Adrenal gland (tissue), 19 donors: Measurements from ENCODE around the gene PKDCC. TPM values are rescaled to one million over a fixed set of nuclear protein-coding genes. Genes with fewer than 3 reads are reported as not detected.

Experiments used
- DNase-seq, 7 donors: peaks; one replicate each; pipeline ENCODE4 v3.0.0-alpha.2; 2019 to 2020
- H3K27ac ChIP-seq, 5 donors: fragments of 200-600 bp; sonication (generic) in 4 of 5; 1 replicate in 3 of 5; 2 replicates in 2 of 5; pipeline versions ENCODE4 v1.5.1 to v1.8.0; 2016 to 2020; ENCODE audit warnings: mild to moderate bottlenecking in 1 of 5
- H3K27me3 ChIP-seq: fragments of 200-600 bp; 2 replicates; pipeline ENCODE4 v1.8.0; 2021
- H3K36me3 ChIP-seq, 2 donors: fragments of 200-600 bp; replicated peaks in 1 of 2; 1 replicate in 1 of 2; 2 replicates in 1 of 2; pipeline versions ENCODE4 v1.5.1 to v1.8.0; 2018 to 2022
- H3K4me1 ChIP-seq, 2 donors: fragments of 200-600 bp; replicated peaks in 1 of 2; 1 replicate in 1 of 2; 2 replicates in 1 of 2; pipeline versions ENCODE4 v1.5.1 to v1.8.0; 2018 to 2021
- H3K4me3 ChIP-seq, 4 donors: fragments of 200-600 bp; sonication (generic) in 3 of 4; one replicate each; pipeline ENCODE4 v1.5.1; 2016 to 2018
- H3K9me3 ChIP-seq, 3 donors: fragments of 200-600 bp; sonication (generic) in 1 of 3; replicated peaks in 1 of 3; 1 replicate in 2 of 3; 2 replicates in 1 of 3; pipeline versions ENCODE4 v1.5.1 to v1.8.0; 2016 to 2021
- POLR2A ChIP-seq, 2 donors: fragments of 450-650 bp; IDR thresholded peaks; one replicate each; pipeline ENCODE4 v1.6.1; 2017; ENCODE audit warnings: antibody characterized with exemption in 2 of 2, mild to moderate bottlenecking in 2 of 2, moderate library complexity in 1 of 2
- WGBS, 4 donors: extraction: QIAGEN DNeasy Blood & Tissue Kit in 2 of 4; methylation state at CpG; one replicate each; pipeline versions ENCODE4 v1.1.5 to v1.1.7; 2013 to 2017; 5-methylcytosine and 5-hydroxymethylcytosine counted together
- intact Hi-C, 2 donors: fragments of 100-400 bp; cut with DNase I; formaldehyde crosslinking; loops; one replicate each; pipeline versions ENCODE4 v1.14.1 to v1.15.0; 2022 to 2023
- long read RNA-seq, 10 donors: library from polyadenylated mRNA in 3 of 10; unstranded in 2 of 10; stranded (forward) in 1 of 10; transcript quantifications; one replicate each; pipeline ENCODE4 v2.0.0 and lab custom pipeline, GENCODE V29; 2021 to 2026
- polyA plus RNA-seq, 3 donors: library from polyadenylated mRNA; stranded (reverse); fragments of 200-250 nt in 2 of 3; fragments of 350-450 nt in 1 of 3; fragmentation: Illumina TruSeq in 1 of 3; extraction: RNeasy Lipid Tissue Mini Kit (QIAGEN cat#74804) in 1 of 3; gene quantifications; one replicate each; pipeline ENCODE4 v1.2.3, GENCODE V29; 2013 to 2014
- total RNA-seq, 9 donors: library from RNA; depleted of rRNA in 4 of 9; stranded (reverse); fragments of >200 nt in 4 of 9; fragments of 120-200 nt in 1 of 9; fragmentation: NEBNext Ultra II Directional in 1 of 9; extraction: Animal tissue kit (Norgen Biotek cat#: 25700) in 1 of 9; gene quantifications; one replicate each; pipeline versions ENCODE4 v1.1.0 to v1.2.4, GENCODE V29; 2013 to 2023
- TF ChIP-seq, protein P1 (sequence below), 6 experiments: fragments of 450-650 bp in 4 of 6; fragments of 200-600 bp in 2 of 6; sonication (generic) in 1 of 6; IDR thresholded peaks; 1 replicate in 5 of 6; 2 replicates in 1 of 6; pipeline versions ENCODE4 v1.5.1 to v1.8.0; 2016 to 2021; ENCODE audit warnings: antibody characterized with exemption in 6 of 6, mild to moderate bottlenecking in 2 of 6, moderate library complexity in 1 of 6
- donor health status: healthy with polysubstance abuse.
- donor health status: Bipolar disorder and iron deficiency.
- donor health status: DM: yes; HTN: yes; CAD: no.
- donor health status: DM: no; HTN: no; CAD: no.
- donor health status: DM: no; HTN: no; CAD: no.
- donor health status: DM: yes; HTN: yes; CAD: no.

The PKDCC gene, protein sequence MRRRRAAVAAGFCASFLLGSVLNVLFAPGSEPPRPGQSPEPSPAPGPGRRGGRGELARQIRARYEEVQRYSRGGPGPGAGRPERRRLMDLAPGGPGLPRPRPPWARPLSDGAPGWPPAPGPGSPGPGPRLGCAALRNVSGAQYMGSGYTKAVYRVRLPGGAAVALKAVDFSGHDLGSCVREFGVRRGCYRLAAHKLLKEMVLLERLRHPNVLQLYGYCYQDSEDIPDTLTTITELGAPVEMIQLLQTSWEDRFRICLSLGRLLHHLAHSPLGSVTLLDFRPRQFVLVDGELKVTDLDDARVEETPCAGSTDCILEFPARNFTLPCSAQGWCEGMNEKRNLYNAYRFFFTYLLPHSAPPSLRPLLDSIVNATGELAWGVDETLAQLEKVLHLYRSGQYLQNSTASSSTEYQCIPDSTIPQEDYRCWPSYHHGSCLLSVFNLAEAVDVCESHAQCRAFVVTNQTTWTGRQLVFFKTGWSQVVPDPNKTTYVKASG
- 100 to 1,000 TPM in 1 of 9 donors, 10 to 100 TPM in 8; 29.7 to 126 (median 50.4) TPM for total RNA-seq
- 100 to 1,000 TPM in 1 of 3 donors, 10 to 100 TPM in 2; 47.5 to 170 (median 90.4) TPM for polyA plus RNA-seq
- long read RNA-seq, donor 1, transcript PKDCC-201 (7 exons, 2,502 nt) = major isoform, 12 of 39 reads
- long read RNA-seq, donor 1, partial matches to known transcripts = 24 of 39 reads
- long read RNA-seq, donor 1, other reads (novel, unspliced or antisense) = 0 of 39 reads
- long read RNA-seq, donor 2, transcript PKDCC-201 (7 exons, 2,502 nt) = major isoform, 8 of 10 reads
- long read RNA-seq, donor 2, partial matches to known transcripts = 0 of 10 reads
- long read RNA-seq, donor 2, other reads (novel, unspliced or antisense) = 0 of 10 reads
- long read RNA-seq, donor 3, partial matches to known transcripts = 0 of 6 reads
- long read RNA-seq, donor 3, other reads (novel, unspliced or antisense) = 0 of 6 reads
- long read RNA-seq, donor 4, partial matches to known transcripts = 0 of 1 reads
- long read RNA-seq, donor 4, other reads (novel, unspliced or antisense) = 1 of 1 reads
- long read RNA-seq, donor 5, transcript PKDCC-201 (7 exons, 2,502 nt) = major isoform, 69 of 96 reads
- long read RNA-seq, donor 5, partial matches to known transcripts = 10 of 96 reads
- long read RNA-seq, donor 5, other reads (novel, unspliced or antisense) = 17 of 96 reads
- long read RNA-seq, donor 6, partial matches to known transcripts = 1 of 4 reads
- long read RNA-seq, donor 6, other reads (novel, unspliced or antisense) = 3 of 4 reads
- long read RNA-seq, donor 7, partial matches to known transcripts = 0 of 6 reads
- long read RNA-seq, donor 7, other reads (novel, unspliced or antisense) = 0 of 6 reads
- long read RNA-seq, donor 8, transcript PKDCC-207 (2 exons, 563 nt) = minor isoform, 5 of 66 reads
- long read RNA-seq, donor 8, transcript PKDCC-201 (7 exons, 2,502 nt) = major isoform, 36 of 66 reads
- long read RNA-seq, donor 8, partial matches to known transcripts = 23 of 66 reads
- long read RNA-seq, donor 8, other reads (novel, unspliced or antisense) = 0 of 66 reads
- long read RNA-seq, donor 9, partial matches to known transcripts = 8 of 14 reads
- long read RNA-seq, donor 9, other reads (novel, unspliced or antisense) = 0 of 14 reads
- long read RNA-seq, donor 10, transcript PKDCC-201 (7 exons, 2,502 nt) = major isoform, 14 of 14 reads
- long read RNA-seq, donor 10, partial matches to known transcripts = 0 of 14 reads
- long read RNA-seq, donor 10, other reads (novel, unspliced or antisense) = 0 of 14 reads

DNA sequence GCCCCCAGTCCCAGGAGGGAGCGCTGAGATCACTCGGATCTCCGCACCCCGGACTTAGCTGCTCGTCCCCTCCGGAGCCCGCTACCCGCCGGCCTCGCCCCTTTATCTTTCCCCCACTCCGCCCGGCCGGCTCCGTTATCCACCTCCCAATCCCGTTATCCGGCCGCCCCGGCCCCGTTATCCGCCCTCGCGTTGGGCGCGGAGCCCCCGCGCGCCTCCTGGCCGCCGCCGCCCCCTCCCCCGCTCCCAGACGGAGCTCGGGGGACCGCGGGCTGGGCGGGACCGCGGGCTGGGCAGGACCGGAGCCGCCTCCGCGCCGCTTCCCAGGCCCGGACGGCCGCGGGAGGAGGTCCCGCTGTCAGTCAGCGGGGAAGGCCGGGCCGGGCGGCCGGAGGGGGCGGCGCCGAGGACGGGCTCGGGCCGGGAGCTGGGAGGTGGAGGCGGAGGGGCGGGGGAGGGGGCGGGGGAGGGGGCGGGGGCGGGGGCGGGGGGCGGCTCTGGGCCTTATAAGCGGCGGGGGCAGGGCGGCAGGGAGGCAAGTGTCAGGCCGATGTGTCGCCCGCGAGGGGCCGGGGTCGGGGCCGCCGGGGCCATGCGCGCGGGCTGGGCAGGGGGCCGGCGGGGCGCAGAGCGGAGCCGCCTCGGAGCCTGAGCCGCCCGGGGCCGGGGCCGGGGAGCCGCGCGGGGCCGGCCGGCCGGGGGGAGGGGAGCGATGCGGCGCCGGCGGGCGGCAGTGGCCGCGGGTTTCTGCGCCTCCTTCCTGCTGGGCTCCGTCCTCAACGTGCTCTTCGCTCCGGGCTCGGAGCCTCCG is at the start of gene PKDCC:
PKDCC (plus strand) TSS at position 534 of the 811 bp plus-strand sequence; CDS start at position 713, 179 bp downstream.
- Histone ChIP-seq H3K27me3 (no peaks in the 10 kb centered on the region), H3K36me3 (no peaks in the 10 kb centered on the region), H3K27ac (peak within 1 kb of the TSS in 4 of 5 donors; percentile 64 to 96 (median 80)), H3K4me1 (peaks cover 15 to 19% of the 10 kb centered on the region in 2 donors), H3K9me3 (no peaks in the 10 kb centered on the region), H3K4me3 (peak within 1 kb of the TSS; percentile 59 to 96 (median 80))
- peak; percentile 74 to 90 (median 85) for DNase-seq
- peak; percentile 58 for TF ChIP-seq POLR2A (IDR thresholded peaks at IDR 0.05)
- TF ChIP-seq, protein P1, sequence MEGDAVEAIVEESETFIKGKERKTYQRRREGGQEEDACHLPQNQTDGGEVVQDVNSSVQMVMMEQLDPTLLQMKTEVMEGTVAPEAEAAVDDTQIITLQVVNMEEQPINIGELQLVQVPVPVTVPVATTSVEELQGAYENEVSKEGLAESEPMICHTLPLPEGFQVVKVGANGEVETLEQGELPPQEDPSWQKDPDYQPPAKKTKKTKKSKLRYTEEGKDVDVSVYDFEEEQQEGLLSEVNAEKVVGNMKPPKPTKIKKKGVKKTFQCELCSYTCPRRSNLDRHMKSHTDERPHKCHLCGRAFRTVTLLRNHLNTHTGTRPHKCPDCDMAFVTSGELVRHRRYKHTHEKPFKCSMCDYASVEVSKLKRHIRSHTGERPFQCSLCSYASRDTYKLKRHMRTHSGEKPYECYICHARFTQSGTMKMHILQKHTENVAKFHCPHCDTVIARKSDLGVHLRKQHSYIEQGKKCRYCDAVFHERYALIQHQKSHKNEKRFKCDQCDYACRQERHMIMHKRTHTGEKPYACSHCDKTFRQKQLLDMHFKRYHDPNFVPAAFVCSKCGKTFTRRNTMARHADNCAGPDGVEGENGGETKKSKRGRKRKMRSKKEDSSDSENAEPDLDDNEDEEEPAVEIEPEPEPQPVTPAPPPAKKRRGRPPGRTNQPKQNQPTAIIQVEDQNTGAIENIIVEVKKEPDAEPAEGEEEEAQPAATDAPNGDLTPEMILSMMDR (IDR thresholded peaks at IDR 0.05) = no peak
- intact Hi-C loops = no loop called here
- 0 to 1% (median 1%) methylated on average over 19 to 97 of the region's 111 CpGs; no CpG with 5 or more reads in 1 of the 4 donors for WGBS, 4 donors

DNA sequence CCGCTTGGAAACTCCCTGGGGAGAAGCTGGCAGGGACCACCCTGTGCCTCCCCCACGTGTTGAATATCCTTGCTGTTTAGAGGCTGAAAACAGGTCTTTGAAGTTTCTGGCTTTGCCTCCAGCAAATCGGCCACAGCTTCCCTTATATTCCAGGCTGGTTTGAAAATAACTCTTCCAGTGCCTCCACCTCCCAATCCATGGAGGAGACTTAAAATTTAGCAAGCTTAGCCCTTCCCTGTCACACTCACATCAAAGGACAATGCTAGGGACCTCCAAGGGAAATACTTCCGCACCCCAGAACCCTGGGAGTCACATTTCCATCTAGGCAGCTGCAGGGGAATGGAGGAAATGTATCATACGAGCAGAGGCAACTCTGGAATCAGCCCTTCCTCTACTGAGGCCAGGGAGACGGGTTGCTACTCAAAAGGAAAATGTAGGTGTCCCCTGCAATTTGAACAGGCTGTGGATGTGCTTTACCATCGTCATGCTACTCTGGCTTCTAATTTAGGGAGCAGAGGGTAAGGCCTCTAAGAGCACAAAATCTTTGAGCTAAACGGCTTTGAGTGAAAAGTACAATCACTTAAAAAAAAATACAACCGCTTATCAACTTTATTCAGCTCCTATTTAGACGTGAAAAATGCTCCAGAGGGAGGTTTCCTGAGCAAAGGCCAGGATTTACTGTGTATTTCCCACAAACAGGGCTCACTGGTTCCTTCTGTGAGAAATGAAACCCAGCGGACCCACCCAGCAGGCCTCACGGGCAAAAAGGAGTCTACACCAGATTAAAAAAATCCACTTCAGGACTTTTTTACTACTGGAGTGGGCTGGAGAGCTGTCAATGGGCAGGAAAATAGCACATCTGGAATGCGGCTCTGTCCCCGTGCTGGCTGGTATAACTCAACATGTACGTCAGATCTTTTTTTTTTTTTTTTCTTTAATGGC is 49.4 kb upstream of the PKDCC start:
- intact Hi-C loops = no loop called here
- H3K4me3 ChIP-seq = no peak overlapping the region
- TF ChIP-seq POLR2A (IDR thresholded peaks at IDR 0.05) = no peak
- TF ChIP-seq, protein P1 (IDR thresholded peaks at IDR 0.05) = no peak
- no peaks in the 10 kb centered on the region for H3K27me3 ChIP-seq
- H3K4me1 ChIP-seq = no peaks in the 10 kb centered on the region
- H3K27ac ChIP-seq = peak overlapping the region in 3 of 5 donors; percentile 1 to 62 (median 50)
- H3K9me3 ChIP-seq = no peaks in the 10 kb centered on the region
- H3K36me3 ChIP-seq = no peaks in the 10 kb centered on the region
- DNase-seq = no peak
- 64 to 74% (median 70%) methylated on average over 15 of the region's 15 CpGs for WGBS, 4 donors

DNA sequence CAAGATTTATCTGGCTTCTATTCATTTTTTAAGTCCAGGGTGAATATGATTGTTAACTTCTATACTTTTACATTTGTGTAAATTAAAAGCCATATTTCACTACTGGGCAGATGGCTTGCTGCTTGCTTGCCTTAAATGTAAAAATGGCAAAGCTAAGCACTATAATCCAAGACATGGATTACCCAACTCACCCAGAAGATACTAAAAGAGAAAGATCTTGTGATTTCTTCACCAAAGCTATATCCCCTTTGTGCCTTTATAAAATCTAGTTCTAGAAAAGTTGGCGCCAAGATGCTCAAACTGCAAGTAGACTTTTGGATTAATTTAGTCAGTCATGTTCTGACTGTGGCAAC is 48.7 kb upstream of the PKDCC start:
- no peaks in the 10 kb centered on the region for H3K36me3 ChIP-seq
- H3K27me3 ChIP-seq = no peaks in the 10 kb centered on the region
- H3K27ac ChIP-seq = peak overlapping the region in 1 of 5 donors; percentile 50
- WGBS, 4 donors = 89 to 100% (median 97%) methylated on average over 1 of the region's 1 CpG
- TF ChIP-seq, protein P1 (IDR thresholded peaks at IDR 0.05) = no peak
- no peak for TF ChIP-seq POLR2A (IDR thresholded peaks at IDR 0.05)
- H3K9me3 ChIP-seq = no peaks in the 10 kb centered on the region
- intact Hi-C loops = no loop called here
- H3K4me1 ChIP-seq = no peaks in the 10 kb centered on the region
- no peak for DNase-seq
- no peak overlapping the region for H3K4me3 ChIP-seq
